Stimulated activated CD4-positive, alpha-beta T cell treated with anti-CD3 and anti-CD28 coated beads, Interleukin-2, amount 100 ng/mL, for 4 hours (primary cell): ENCODE results near the gene BPI.
"Not testable (repeated sequence)": the region's sequence is repeated elsewhere in the genome, so short reads cannot be mapped to it uniquely, and the experiment has no call there.

ENCODE experiments used
- DNase-seq: peaks from one replicate; pipeline ENCODE4 v3.0.0-alpha.2; 2020; ENCODE audit warnings: low read depth

BPI gene

GRCh38 chr20:38278131-38278530, 25.8 kb upstream of the BPI start:
- DNase-seq = no peak

GRCh38 chr20:38278763-38279162, 25.2 kb upstream of the BPI start:
- no peak for DNase-seq

GRCh38 chr20:38281176-38281915, 22.6 kb upstream of the BPI start:
- DNase-seq = not testable (repeated sequence)

GRCh38 chr20:38283236-38283635, 20.7 kb upstream of the BPI start:
- DNase-seq = no peak

- not testable (repeated sequence) for DNase-seq
Measured at GRCh38 chr20:38284066-38284650, 19.8 kb upstream of the BPI start.

GRCh38 chr20:38284893-38285444, 19.0 kb upstream of the BPI start:
- DNase-seq = no peak

- DNase-seq = no peak
Measured at GRCh38 chr20:38286586-38287531, 17.1 kb upstream of the BPI start.

- DNase-seq = no peak
Measured at GRCh38 chr20:38290829-38291814, 12.8 kb upstream of the BPI start.

GRCh38 chr20:38291966-38292365, 12.0 kb upstream of the BPI start:
- DNase-seq = no peak

- DNase-seq = no peak
Measured at GRCh38 chr20:38293491-38294065, 10.4 kb upstream of the BPI start.

GRCh38 chr20:38294076-38294591, 9.8 kb upstream of the BPI start:
- no peak for DNase-seq

GRCh38 chr20:38295811-38296210, 8.1 kb upstream of the BPI start:
- no peak for DNase-seq

- DNase-seq = no peak
Measured at GRCh38 chr20:38296433-38296832, 7.5 kb upstream of the BPI start.

GRCh38 chr20:38297916-38298674, 5.9 kb upstream of the BPI start:
- no peak for DNase-seq

- DNase-seq = no peak
Measured at GRCh38 chr20:38298768-38299288, 5.1 kb upstream of the BPI start.

- no peak for DNase-seq
Measured at GRCh38 chr20:38299963-38300362, 4.0 kb upstream of the BPI start.

- DNase-seq = no peak
Measured at GRCh38 chr20:38300438-38300837, 3.5 kb upstream of the BPI start.

GRCh38 chr20:38301309-38301708, 2.6 kb upstream of the BPI start:
- no peak for DNase-seq

- no peak for DNase-seq
Measured at GRCh38 chr20:38302786-38303185, 1.2 kb upstream of the BPI start.
